Measurements from ENCODE around the gene C1QTNF6.

C1QTNF6 gene

GRCh38 chr22:37226514-37226913 is 38.5 kb upstream of the C1QTNF6 start:
- H3K4me3 ChIP-seq (ENCODE audit: control insufficient read depth, low read depth, low read length): no peak overlapping the region
- no peak for DNase-seq (ENCODE audit: low read depth)
- no peak for TF ChIP-seq CTCF (conservative IDR thresholded peaks at IDR 0.05; ENCODE audit: control insufficient read depth, insufficient read depth, low read depth, low read length)

GRCh38 chr22:37226087-37226486 is 38.0 kb upstream of the C1QTNF6 start:
- TF ChIP-seq CTCF (conservative IDR thresholded peaks at IDR 0.05; ENCODE audit: control insufficient read depth, insufficient read depth, low read depth, low read length): no peak
- no peak overlapping the region for H3K4me3 ChIP-seq (ENCODE audit: control insufficient read depth, low read depth, low read length)
- no peak for DNase-seq (ENCODE audit: low read depth)

- H3K4me3 ChIP-seq (ENCODE audit: control insufficient read depth, low read depth, low read length): no peak overlapping the region
- no peak for DNase-seq (ENCODE audit: low read depth)
- TF ChIP-seq CTCF (conservative IDR thresholded peaks at IDR 0.05; ENCODE audit: control insufficient read depth, insufficient read depth, low read depth, low read length): peak; percentile 10
Measured at GRCh38 chr22:37225481-37225880, 37.4 kb upstream of the C1QTNF6 start.

GRCh38 chr22:37224757-37225420 is 36.8 kb upstream of the C1QTNF6 start:
- H3K4me3 ChIP-seq (ENCODE audit: control insufficient read depth, low read depth, low read length): no peak overlapping the region
- no peak for DNase-seq (ENCODE audit: low read depth)
- no peak for TF ChIP-seq CTCF (conservative IDR thresholded peaks at IDR 0.05; ENCODE audit: control insufficient read depth, insufficient read depth, low read depth, low read length)

GRCh38 chr22:37223965-37224551 is 36.0 kb upstream of the C1QTNF6 start:
- no peak for DNase-seq (ENCODE audit: low read depth)
- no peak overlapping the region for H3K4me3 ChIP-seq (ENCODE audit: control insufficient read depth, low read depth, low read length)
- TF ChIP-seq CTCF (conservative IDR thresholded peaks at IDR 0.05; ENCODE audit: control insufficient read depth, insufficient read depth, low read depth, low read length): no peak

GRCh38 chr22:37222440-37222971 is 34.5 kb upstream of the C1QTNF6 start:
- no peak for DNase-seq (ENCODE audit: low read depth)
- no peak overlapping the region for H3K4me3 ChIP-seq (ENCODE audit: control insufficient read depth, low read depth, low read length)
- no peak for TF ChIP-seq CTCF (conservative IDR thresholded peaks at IDR 0.05; ENCODE audit: control insufficient read depth, insufficient read depth, low read depth, low read length)
